HG02798 (cell line): ENCODE results near the gene SAA1.

Source experiments
- ATAC-seq: cut with Tn5 transposase; IDR thresholded peaks from one replicate; pipeline ENCODE4 v1.9.1; 2021; ENCODE audit warnings: mild to moderate bottlenecking; ENCODE audit not compliant: unreplicated experiment, poor library complexity

The SAA1 gene

GRCh38 chr11:18265949-18266348, at the start of gene SAA1:
Gene SAA1 (plus strand): TSS chr11:18266264. CDS start chr11:18266888, 624 bp downstream.
- no peak for ATAC-seq

- no peak for ATAC-seq
Observed at GRCh38 chr11:18221274-18221876, 44.7 kb upstream of the SAA1 start.

GRCh38 chr11:18222814-18223421, 43.1 kb upstream of the SAA1 start:
- no peak for ATAC-seq

GRCh38 chr11:18223591-18224387, 42.3 kb upstream of the SAA1 start:
- ATAC-seq = no peak

GRCh38 chr11:18225913-18226312, 40.2 kb upstream of the SAA1 start:
- ATAC-seq = peak; percentile 31

GRCh38 chr11:18229501-18229900, 36.6 kb upstream of the SAA1 start:
- peak; percentile 94 for ATAC-seq

DNA sequence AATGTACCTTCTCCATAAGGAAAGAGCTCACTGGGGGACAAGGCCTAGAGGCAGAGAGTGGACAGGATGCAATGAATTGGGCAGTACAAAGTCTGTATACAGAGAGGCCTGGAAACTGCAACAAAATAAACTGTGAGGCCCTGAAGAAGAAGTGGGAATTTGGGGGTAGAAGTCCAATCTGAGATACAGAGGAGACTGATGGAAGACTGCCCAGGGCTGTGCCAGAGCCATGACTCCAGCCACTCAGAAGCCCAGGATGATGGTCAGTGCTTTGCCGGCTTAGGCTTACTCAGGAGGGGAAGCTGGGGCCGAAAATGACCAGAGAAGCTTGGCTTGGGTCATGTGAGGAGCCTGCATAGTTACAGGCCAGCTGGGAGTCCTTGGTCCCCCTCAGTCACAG, 35.2 kb upstream of the SAA1 start:
- ATAC-seq = no peak

DNA sequence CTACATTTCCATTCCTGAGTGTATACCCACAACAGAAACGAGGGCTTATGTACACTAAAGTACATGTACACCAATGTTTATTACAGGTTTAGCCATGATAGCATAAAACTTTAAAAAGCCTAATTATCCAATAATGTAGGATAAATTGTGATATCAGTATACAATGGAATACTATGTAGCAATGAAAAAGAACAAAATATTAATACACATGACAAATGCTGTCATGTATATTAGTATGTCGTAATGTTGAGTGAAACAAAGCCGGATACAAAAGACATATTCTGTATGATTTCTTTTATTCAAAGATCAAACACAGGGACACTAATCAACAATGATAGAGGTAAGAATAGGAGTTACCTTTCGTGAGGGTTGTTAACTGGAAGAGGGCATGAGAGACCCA, 32.2 kb upstream of the SAA1 start:
- ATAC-seq = no peak

- ATAC-seq = no peak
Observed at GRCh38 chr11:18235394-18236334, 30.4 kb upstream of the SAA1 start.

GRCh38 chr11:18236664-18237356, 29.3 kb upstream of the SAA1 start, which contains the start of gene SAA4:
Gene SAA4 (minus strand): TSS chr11:18236802. CDS start chr11:18235926, 876 bp downstream.
- ATAC-seq = no peak

GRCh38 chr11:18239655-18240054, 26.4 kb upstream of the SAA1 start:
- no peak for ATAC-seq

DNA sequence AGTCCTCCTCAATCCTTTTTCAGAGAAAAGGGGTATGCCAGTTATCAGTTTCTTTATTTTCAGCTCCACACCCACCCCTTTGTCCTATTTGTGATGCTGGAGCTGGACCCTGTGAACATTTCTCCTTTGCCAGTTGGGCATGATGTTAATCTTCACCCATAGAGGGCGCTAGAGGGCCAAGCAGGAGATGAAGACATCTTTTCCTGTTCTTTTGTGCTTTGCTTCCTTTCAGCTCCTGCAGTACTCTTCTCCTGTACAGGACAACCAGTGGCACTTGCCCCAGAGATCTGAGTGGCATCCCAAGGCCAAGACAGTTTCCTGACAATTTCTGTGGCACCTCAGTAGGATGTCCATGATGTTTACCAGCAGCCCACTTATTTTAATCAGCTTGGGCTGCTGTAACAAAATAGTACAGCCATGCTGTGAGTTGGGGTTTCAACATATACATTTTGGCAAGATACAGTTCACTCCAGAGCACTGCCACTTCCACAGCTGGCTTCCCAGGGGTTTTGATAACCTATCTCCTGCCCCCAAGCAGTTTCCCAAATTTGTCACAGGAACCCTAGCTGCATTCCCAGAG, 22.2 kb upstream of the SAA1 start:
- no peak for ATAC-seq

DNA sequence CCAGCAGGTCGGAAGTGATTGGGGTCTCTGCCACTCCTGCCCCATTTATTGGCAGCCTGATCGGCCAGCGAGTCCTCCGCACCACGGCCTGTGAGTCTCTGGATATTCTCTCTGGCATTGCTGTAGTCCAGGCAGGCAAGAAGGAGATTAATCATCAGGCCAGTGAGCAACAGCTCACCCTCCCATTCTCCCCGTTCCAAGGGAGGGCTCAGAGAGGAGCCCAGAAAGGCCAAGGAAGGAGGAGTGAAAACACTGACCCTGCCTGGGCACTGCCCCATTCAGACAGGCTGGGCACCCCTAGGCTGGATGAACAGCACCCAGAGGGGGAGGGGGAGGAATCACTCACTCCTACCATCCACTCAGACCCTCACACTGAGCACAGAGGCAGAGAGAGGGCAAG, 20.7 kb upstream of the SAA1 start:
- no peak for ATAC-seq

DNA sequence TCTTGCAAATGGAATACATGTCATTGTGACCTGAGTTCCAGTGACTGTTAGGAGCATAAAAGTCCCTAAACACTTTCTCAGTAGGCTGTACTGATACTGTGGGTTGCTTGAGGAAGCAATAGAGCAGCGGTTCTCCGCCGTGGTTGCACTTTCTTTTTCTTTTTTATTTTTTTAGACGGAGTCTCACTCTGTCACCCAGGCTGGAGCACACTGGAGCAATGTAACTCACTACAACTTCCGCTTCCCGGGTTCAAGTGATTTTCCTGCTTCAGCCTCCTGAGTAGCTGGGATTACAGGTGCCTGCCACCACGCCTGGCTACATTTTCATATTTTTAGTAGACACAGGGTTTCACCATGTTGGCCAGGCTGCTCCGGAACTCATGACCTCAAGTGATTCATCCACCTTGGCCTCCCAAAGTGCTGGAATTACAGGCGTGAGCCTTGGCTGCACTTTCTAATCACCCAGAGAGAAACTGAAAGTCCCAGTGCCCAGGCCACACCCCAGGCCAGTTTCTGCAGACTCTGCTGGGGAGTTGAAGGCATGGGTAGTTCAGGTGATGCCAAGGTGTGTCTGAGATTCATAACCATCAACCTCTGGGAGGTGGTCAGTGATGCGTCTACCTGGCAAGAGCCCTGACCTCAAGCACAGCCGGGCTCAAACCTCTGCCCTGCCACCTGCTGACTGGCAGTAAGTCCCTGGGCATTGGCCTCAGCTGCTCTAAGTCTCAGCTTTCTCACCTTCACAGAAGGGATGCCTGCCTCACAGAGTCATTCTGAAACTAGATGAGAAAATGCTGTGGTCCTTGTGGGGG, 19.5 kb upstream of the SAA1 start:
- peak; percentile 87 for ATAC-seq

DNA sequence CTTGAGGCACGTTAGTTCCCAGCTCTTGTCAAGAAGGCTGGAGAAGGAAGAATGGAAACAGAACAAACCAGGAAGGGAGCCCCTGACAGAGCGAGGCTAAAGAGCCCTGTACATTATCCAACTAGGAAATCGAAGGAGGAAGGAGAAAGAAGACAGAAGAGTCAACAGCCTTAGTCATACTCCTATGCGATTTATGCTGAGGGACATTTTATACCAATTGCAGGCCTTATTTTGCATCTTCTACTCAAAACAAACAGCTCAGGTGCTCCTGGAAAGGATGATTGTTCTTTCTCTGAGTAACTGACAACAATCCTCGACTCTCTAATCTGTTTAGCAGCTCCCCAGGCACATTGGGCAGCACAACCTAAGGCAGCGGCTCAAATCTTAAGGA, 18.9 kb upstream of the SAA1 start:
- ATAC-seq = peak; percentile 26

GRCh38 chr11:18248561-18248960, 17.5 kb upstream of the SAA1 start, which contains the start of gene SAA2:
Gene SAA2 (minus strand): TSS chr11:18248668. CDS start chr11:18248011, 657 bp downstream.
- no peak for ATAC-seq

- ATAC-seq = no peak
Observed at GRCh38 chr11:18253233-18253632, 12.8 kb upstream of the SAA1 start.

DNA sequence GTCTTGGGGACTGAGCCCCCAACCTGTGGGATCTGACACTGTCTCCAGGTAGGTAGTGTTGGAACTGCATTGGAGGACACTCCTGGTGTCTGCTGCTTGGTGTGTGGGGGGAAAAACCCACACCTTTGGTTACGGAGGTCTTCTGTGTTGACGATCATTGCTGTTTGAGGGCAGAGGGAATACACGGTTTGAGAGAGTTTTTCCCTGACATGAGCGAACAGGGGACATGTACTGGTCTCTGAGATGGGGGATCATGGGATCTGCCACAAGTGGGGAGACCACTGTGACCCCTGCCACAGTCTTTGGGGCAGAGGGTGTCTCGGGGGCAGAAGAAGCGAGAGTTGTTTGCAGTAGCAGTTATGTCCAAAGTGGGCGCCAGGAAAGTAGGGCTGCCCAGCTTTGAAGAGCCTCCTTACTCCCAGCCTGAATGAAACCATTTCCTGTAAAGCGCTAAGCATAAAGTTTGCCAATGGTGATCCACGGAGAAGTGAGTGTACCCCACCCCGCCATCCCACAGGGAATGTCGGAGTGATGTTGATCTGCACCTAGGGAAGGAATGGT, 12.2 kb upstream of the SAA1 start:
- no peak for ATAC-seq
